Kidney (tissue), 14 donors: Measurements from ENCODE around the gene SNTG2. TPM values are rescaled to one million over a fixed set of nuclear protein-coding genes. Genes with fewer than 3 reads are reported as not detected.

Experiments
- DNase-seq, 5 donors: peaks; one replicate each; pipeline ENCODE4 v3.0.0-alpha.2; 2013 to 2020
- FAIRE-seq: peaks from 2 replicates; lab custom pipeline; 2012; peaks lifted over from hg19 to GRCh38; lab: Jason Lieb, UNC
- H3K27ac ChIP-seq, 2 donors: one replicate each; pipeline ENCODE4 v1.7.0; 2013; ENCODE audit warnings: low read depth in 2 of 2, low read length in 2 of 2, inconsistent platforms in 1 of 2
- H3K27me3 ChIP-seq: one replicate; pipeline ENCODE4 v1.7.1; 2013; ENCODE audit warnings: low read length, inconsistent platforms; ENCODE audit not compliant: control insufficient read depth, insufficient read depth
- H3K36me3 ChIP-seq, 3 donors: one replicate each; pipeline versions ENCODE4 v1.7.0 to v1.7.1; 2013; ENCODE audit warnings: low read length in 3 of 3, control low read depth in 1 of 3, inconsistent platforms in 1 of 3; ENCODE audit not compliant: insufficient read depth in 3 of 3, control insufficient read depth in 2 of 3
- H3K4me1 ChIP-seq, 3 donors: one replicate each; pipeline versions ENCODE4 v1.7.0 to v1.7.1; 2013; ENCODE audit warnings: low read length in 3 of 3, inconsistent platforms in 1 of 3, low read depth in 1 of 3; ENCODE audit not compliant: control insufficient read depth in 2 of 3, insufficient read depth in 2 of 3
- H3K4me3 ChIP-seq, 3 donors: one replicate each; pipeline versions ENCODE4 v1.7.0 to v1.8.1; 2013; ENCODE audit warnings: low read length in 3 of 3, control low read depth in 1 of 3, inconsistent platforms in 1 of 3
- H3K9ac ChIP-seq, 3 donors: one replicate each; pipeline versions ENCODE4 v1.7.0 to v1.7.1; 2013; ENCODE audit warnings: low read length in 3 of 3, control low read depth in 1 of 3, inconsistent platforms in 1 of 3
- H3K9me3 ChIP-seq, 3 donors: one replicate each; pipeline versions ENCODE4 v1.7.0 to v1.7.1; 2013; ENCODE audit warnings: low read length in 3 of 3, control low read depth in 1 of 3, inconsistent platforms in 1 of 3; ENCODE audit not compliant: control insufficient read depth in 2 of 3, insufficient read depth in 1 of 3
- intact Hi-C: fragments of 100-400 bp; cut with DNase I; formaldehyde crosslinking; loops from one replicate; pipeline ENCODE4 v1.11.1; 2022
- polyA plus RNA-seq: library from polyadenylated mRNA; stranded (reverse); fragments of 350-450 nt; fragmentation: Illumina TruSeq; extraction: RNeasy Lipid Tissue Mini Kit (QIAGEN cat#74804); gene quantifications from one replicate; pipeline ENCODE4 v1.2.3, GENCODE V29; 2014; ENCODE audit warnings: low read depth, low replicate concordance; ENCODE audit not compliant: insufficient read depth
- total RNA-seq: library from RNA; stranded (reverse); fragmentation: NEBNext Ultra II Directional; extraction: Animal tissue kit (Norgen Biotek cat#: 25700); gene quantifications from one replicate; pipeline ENCODE4 v1.2.1, GENCODE V29; 2021
- TF ChIP-seq, protein P1 (sequence below): IDR thresholded peaks from 3 replicates; pipeline ENCODE4 v1.5.1; 2012; ENCODE audit warnings: mild to moderate bottlenecking, moderate library complexity, borderline replicate concordance; ENCODE audit not compliant: insufficient read depth; ENCODE audit errors: extremely low read depth
- donor health status: control.
- donor health status: control.
- donor health status: control.
- donor health status: control.
- donor health status: control.
- donor health status: DM: yes; HTN: yes; CAD: no.
- donor health status: Normal renal cell carcinoma (clear cell type).

SNTG2 gene
- total and polyA plus RNA-seq, 2 donors from 2014 or later, result 2.2 TPM; not detected in 1

DNA sequence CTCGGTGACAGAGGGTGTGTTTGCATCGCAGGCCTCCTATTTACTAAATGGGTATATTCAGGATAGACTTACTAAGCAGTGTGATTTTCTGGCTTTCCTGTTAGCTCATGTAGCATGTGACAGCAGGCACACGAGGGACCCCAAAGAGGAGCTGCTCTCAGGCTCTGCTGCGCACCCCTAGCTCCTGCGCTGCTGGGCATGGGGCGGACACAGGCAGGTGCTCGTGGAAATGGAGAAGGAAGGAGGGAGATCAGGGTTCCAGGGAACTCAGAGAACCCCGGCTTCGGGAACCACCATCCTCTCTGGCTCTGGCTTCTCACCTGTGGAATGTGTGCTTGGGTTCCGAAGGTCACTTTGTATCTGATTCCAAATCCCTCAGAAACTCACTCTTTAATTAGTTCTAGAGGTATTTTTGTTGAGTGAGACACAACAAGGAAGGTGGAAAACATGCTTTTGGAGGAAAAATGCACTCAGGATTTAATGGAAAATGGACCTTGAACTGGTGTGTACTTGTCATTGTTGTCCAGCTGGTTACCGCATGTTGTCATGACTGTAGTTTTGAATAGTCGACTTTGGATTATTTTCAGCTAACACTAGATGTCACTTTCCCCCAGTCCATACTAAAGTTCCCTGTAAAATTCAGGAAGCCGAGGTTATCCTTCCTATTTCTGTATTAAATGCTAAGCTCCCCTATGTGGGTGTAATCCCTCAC, 3.5 kb downstream of the SNTG2 start:
- DNase-seq (peak in 2 of 5 donors; percentile 72 to 77), FAIRE-seq (no peak)
- Histone ChIP-seq H3K9me3 (no peaks in the 10 kb centered on the region), H3K4me3 (no peak overlapping the region), H3K4me1 (no peaks in the 10 kb centered on the region), H3K9ac (no peak overlapping the region), H3K27ac (no peak overlapping the region), H3K36me3 (no peaks in the 10 kb centered on the region), H3K27me3 (peaks cover 6% of the 10 kb centered on the region)
- TF ChIP-seq, protein P1, sequence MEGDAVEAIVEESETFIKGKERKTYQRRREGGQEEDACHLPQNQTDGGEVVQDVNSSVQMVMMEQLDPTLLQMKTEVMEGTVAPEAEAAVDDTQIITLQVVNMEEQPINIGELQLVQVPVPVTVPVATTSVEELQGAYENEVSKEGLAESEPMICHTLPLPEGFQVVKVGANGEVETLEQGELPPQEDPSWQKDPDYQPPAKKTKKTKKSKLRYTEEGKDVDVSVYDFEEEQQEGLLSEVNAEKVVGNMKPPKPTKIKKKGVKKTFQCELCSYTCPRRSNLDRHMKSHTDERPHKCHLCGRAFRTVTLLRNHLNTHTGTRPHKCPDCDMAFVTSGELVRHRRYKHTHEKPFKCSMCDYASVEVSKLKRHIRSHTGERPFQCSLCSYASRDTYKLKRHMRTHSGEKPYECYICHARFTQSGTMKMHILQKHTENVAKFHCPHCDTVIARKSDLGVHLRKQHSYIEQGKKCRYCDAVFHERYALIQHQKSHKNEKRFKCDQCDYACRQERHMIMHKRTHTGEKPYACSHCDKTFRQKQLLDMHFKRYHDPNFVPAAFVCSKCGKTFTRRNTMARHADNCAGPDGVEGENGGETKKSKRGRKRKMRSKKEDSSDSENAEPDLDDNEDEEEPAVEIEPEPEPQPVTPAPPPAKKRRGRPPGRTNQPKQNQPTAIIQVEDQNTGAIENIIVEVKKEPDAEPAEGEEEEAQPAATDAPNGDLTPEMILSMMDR, result no peak
- intact Hi-C loops, result no loop called here

DNA sequence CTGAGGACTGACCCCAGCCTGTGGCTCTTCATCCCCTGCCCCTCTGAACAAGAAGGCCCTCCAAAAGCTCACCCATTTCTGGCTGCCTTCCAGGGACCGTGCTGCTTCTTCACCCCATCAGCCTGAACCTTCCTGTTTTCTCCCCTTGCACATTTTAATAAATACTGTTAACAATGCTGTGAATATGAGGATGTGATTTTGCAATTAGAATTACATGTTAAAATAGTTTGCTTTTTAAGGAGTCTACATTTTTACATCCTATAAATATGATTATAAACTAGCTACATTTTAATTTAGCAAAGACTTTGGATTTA, 4.0 kb downstream of the SNTG2 start:
- TF ChIP-seq, protein P1, result no peak
- DNase-seq, result no peak
- H3K4me3 ChIP-seq, result no peak overlapping the region
- intact Hi-C loops, result no loop called here
- H3K27me3 ChIP-seq, result peaks cover 2% of the 10 kb centered on the region
- H3K27ac ChIP-seq, result no peak overlapping the region
- H3K9ac ChIP-seq, result no peak overlapping the region
- no peak for FAIRE-seq
- no peaks in the 10 kb centered on the region for H3K4me1 ChIP-seq
- no peaks in the 10 kb centered on the region for H3K9me3 ChIP-seq
- H3K36me3 ChIP-seq, result no peaks in the 10 kb centered on the region

DNA sequence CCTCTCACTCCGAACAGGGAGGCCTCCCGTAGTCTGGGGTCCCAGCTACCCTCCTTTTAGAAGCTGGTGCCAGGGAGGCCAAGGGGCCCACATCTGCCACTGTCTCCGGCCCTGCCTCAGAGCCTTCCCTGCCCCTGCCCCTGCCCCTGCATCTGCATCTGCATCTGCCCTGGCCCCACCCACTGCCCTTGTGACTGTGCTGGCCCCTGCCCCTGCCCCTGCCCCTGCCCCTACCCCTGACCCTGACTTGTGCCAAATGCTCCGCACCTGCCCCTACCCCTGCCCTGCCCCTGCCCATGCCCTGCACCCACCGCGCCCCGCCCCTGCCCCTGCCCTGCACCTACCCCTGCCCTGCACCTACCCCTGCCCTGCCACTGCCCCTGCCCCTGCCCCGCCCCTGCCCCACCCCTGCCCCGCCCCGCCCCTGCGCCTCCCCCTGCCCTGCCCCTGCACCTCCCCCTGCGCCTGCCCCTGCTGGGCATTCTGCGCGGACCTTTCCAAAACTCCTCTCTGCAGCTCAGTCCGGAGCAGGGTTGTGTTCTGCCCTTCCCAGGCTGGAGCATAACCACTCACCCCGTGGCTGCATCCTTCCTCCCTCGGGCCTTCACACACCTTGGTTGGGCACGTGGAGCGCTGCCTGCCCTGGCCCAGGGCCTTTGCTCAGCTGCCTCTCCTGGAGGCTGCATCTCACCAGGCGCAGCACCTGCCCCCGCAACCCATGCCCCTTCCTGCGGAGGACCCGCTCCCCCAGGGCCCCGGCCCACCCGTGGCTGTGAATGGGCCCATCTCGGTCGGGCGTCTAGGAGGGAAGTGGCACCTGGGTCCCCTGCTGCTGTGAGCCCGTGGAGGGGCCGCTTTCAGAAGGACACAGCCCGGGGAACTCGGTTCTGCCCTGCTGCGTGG, 5.4 kb downstream of the SNTG2 start:
- Histone ChIP-seq H3K27me3 (peaks cover 2% of the 10 kb centered on the region), H3K4me1 (no peaks in the 10 kb centered on the region), H3K4me3 (no peak overlapping the region), H3K36me3 (no peaks in the 10 kb centered on the region), H3K9ac (no peak overlapping the region), H3K27ac (no peak overlapping the region), H3K9me3 (no peaks in the 10 kb centered on the region)
- intact Hi-C loops, result no loop called here
- FAIRE-seq (no peak), DNase-seq (peak in 1 of 5 donors; percentile 22)
- TF ChIP-seq, protein P1, result no peak
